ENCODE results near the gene SLC20A1.

The SLC20A1 gene

DNA sequence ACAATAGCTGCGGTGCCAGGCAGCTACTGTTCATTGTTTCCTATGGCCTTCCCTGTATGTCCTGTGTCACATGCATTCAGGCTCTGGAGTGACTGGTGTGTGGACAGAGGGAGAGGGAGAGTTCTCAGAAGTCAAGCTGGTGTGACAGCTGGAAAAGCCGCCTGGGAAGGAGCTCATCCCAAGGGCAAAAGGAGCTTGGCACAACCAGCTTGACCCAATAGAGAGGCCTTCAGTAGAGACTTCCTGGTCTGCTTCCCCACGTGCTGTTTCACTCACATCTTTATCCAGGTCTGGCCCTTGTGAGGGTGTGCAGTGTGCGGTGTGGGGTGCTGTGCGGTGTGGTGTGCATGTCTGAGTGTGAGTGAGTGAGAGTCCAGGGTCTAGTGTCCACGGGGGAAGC, 64.0 kb downstream of the SLC20A1 start:
- DNase-seq (ENCODE audit: low read depth) = no peak

DNA sequence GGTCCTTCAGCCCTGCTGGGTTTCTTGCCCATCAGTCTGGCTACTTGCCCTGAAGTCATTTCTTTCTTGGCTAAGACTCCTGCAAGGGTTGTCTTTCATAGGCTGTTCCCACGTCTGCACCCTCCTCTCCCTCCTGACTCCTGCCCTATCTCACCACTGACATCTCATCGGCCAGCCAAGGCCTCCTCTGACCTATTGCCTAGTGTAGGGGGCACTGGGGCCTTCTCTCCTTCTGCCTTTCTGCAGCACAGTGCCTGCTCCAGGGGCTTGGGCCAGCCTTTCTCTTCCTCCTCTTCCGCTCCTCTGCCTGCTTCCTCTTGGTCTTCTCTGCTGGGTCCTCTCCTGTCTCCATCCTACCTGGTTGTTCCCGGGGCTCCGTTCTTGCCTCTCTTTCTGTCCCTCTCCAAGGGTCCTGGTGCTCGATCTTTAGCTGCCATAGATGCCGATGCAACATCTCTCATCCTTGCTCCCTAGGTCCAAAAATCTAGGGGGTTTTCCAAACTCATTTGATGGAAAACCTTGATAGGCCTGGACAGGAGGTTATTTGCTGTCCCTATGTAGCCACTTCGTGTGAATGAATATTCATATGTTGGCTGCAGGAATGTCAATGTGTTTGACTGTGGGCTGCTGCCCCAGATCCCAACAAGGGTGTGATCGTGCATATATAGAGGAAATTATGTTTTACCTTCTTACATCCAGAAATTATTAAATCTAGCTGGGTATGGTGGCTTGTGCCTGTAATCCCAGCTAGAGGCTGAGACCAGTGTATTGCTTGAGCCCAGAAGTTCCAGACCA, 65.4 kb downstream of the SLC20A1 start:
- DNase-seq (ENCODE audit: low read depth) = no peak

DNA sequence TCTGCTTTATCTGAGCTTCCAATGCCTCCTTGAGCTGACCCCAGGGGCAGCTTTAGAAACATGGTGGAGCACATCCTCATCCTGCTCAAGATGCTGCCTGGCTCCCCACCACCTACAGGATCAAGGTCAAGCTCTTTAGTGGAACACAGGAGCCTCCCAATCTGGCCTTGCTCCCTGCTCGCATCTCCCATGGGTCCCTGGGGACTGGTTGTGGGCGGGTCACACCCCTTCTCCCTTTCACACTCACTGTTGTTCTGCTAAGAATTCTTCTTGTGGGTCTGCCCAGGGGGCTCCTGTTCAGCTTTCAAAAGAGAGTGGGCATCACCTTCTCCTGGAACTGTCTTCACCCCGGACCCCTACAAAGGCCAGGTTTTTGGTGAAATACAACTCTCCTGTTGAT, 66.7 kb downstream of the SLC20A1 start:
- no peak for DNase-seq (ENCODE audit: low read depth)

DNA sequence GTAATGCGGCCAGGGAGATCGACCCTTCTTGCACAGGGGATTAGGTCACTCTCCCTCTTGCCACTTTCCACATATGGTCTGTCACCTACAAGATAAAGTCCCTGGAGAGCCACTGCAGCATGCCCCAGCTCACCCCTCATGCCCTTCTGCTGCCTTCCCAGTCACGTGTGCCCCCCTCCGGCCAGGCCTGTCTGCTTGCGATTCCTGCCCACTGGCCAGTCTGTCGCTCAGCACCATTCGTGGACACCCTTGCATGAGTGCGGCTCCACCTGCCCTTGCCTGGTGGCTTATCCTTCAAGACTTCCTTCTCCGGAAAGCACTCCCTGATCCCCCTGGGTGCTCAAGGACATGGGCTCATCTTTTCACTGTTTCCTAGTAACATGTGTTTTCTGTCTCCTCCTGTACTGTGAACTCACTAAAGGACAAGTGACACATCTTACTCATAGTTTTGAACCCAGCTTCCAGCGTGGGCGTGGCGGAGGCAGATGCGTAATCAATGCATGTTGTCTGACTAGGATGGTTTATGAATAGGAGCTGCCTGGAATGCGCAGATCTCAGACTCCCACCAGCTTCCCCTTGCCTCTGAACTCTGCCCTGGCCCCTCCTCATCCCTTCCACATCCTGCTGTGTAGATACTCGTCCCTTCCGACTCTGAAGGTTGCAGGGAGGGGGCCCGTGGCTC, 67.3 kb downstream of the SLC20A1 start:
- DNase-seq (ENCODE audit: low read depth) = no peak

Data from activated gamma-delta T cell treated with anti-CD3 and anti-CD28 coated beads, Interleukin-2, amount 50 U/mL, for 16 hours (primary cell).